ENCODE data around the gene ZNF516.
A peak's percentile ranks its signal among the peaks of the same experiment; 100 is the strongest.

ZNF516 gene

DNA sequence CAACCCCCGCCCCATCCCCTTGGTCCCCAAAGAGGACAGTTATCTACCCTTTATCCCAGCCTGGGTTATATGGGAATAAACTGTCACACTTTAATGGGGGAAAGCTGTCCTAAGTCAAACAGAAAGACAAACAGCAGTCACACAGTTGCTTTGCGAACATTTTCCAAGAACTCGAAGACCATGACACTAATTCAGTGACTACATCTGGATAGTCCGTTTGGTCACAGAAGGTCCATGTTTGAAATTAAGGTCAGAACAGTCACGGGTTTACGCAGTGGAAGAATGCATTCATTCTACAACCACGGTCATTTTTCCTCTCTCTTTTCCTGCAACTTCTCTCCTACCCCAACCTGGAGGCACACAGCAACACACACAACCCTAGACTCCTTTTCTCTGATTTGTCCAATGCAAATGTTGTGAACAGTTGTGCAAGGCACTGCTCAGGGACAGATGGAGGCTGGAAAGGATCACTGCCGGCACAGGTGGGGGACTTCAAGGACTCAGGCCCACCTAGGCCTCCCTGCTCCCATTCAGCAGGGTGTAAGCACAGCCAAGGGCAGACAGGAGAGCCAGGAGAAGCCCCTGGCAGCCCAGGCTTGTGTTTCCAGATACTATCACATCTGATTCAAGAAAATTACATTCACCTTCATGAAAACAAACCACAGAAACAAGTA is 39.9 kb downstream of the ZNF516 start:
- no peak for DNase-seq

DNA sequence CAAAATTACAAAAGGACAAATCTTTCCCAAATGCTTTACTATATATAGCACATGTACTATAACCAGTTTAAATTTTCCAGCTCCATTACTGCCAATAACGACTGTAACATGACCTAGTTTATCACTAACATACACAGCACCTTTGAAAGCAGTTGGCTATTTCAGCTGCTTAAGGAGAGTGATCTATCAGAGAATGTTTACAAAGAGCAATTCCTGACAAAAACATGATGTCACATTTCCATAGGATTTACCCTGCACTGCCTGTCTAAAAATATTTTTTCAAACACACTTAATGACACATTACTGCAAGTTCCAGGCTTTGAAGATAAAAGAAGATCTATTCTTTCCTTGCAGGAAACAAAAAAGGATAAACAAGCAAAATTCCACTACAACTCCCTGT is 40.6 kb downstream of the ZNF516 start:
- no peak for DNase-seq

DNA sequence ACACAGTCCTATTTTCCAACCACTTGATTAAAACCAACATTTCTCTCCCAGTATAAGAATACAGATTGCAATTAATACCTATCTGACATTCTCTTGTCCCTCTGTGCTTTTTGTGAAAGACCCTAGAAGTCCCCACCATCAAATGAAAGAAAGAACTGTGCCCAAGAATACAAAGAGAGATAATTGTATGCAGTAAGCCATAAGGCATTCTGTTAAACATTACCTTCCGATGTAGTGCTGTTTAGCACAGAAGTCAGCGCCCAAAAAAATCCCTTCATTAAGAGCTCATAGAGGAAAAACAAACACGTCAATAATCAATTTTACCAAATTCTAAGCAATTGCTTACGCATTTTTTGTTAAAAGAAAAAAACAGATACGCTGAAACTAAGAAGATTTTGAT is 41.1 kb downstream of the ZNF516 start:
- DNase-seq: no peak

DNA sequence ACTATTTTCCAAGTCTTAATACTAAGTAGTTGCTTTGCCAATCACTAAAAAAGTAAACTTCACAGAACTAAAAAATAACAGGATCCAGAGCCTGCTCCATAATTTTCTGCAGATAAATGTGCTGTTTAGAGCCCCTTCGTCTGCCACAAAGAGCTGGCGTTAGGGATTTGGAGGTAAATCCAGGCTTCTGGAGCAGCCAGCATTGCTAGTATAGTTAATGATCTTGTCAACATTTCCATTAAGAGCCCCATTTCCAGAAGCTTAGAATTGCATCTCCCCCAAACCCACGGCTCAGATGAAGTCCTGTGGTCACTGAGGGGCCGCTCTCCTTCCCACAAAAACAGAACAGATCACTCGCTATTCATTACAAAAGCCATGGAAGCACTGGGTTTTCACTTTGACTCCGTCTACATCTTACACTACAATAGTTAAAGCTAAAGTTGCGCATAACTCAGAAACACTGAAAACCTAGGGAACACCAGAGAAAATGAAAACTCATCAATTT is 41.9 kb downstream of the ZNF516 start:
- DNase-seq: no peak

DNA sequence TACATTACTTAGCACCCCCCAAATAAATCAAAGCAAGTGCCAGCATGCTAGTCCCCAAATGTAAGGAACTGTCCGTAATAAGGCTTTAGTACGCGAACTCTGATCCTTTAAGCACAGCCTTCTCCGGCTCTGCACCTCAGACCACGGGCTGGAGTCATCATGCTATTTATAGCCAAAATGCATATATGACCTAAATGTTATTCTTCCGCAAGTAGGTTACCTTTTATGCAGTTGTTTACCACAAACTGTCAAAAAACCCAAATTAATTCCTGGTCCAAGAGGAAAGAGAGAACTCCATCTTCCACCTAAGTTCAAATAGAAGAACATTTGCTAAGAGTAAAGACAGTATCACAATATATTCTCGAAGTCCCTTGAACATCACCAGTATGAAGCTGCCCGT is 42.7 kb downstream of the ZNF516 start:
- no peak for DNase-seq

DNA sequence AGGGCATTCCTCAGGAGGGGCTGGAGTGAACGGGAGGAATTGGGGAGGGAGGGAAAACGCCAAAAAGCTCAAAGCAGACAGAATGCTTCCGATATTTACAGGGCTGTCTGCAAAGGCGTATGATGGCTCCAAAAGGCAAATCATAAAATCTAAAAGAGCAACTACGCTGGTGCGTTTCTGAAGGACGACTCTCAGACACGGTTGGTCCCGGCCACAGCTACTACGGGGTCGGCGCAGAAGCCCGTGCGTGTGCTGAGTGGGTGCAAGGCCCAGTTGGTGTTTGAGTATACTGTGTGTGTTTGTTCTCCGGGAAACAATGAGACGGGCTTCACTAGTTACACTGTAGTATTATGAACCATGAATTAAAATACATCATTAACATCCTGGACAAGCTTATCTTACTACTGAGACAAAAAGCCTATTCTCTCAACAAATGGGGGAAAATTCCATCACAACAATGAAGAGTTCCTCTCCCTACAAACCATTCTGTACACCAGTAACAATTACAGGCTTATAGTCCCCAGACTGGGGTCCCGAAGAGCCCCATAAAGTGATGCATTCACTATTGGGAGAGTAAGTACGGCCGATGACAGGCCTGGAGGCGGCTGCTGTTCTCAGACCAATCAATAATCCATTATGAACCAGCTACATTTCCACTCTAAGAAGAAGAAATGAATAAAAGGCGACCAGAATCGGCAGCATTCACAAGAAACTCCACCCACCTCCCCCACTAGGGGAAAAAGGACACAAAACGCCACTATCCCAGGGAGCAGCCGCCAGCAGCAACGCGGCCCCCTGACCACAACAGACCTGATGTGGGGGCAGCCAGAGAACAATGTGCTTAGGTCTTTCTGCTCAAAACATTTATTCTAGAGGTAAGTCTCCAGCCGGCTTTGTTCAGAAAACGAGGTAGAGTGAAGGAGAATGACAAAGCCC is 43.4 kb downstream of the ZNF516 start:
- DNase-seq: peak; percentile 35

DNA sequence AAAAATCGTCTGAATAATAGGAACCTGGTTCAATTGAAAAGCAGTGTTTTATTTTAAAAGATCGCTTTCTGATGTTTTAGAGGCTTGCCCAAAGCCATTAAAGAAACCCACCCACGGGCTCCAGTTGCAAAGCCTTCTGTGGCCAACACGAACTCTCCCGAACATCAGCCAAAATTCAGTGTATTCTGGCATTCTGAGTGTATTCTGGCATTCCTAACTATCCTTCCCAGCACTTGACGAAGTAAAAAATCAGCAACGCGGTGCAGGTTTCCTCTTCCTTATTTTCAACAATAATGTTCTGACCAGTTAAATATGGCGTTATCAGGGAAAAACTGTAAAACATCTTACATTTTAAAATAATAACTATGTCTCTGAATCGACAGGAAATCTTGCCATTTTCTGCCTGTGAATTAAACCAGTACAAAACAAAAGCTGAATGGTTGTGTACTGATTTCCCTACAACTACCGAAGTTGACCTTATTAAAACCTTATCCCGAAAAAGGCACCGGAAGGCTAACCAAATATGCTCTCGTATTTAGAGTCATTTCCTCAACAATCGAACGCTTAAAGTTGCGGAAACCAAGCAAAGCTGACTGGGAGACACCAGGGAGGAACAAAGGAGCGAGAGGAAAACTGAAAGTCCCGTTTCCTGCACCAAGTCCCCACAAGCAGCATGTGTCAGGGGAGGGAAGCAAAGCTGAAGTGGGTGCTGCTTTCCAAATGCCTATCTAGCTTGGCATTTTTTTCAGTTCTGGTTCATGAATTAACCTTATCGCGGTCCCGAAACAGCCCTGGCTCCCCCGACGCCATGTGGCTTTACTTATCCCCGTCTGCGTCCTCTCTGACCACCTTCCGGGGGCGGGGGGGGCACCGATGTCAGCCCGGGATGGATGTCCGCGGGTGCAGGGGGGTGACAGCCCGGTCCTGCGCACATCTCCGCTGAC is 44.3 kb downstream of the ZNF516 start:
- DNase-seq: peak; percentile 39

DNA sequence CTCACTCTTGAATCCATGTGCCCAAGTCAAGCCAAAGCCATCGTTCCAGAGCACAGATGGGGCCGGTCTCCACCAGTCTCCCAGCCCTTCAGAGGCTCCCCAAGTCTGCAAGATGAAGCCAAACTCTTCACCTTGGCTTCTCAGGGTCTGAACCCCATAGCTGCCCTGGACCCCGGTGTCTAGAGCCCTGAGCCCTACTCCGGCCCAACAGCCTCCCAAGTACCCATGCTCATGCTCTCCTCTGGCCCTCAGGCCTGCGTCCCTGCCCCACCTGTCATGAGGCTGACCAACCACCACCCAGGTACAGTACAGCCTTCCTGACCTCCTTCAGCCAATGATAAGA is 46.0 kb downstream of the ZNF516 start:
- no peak for DNase-seq

DNA sequence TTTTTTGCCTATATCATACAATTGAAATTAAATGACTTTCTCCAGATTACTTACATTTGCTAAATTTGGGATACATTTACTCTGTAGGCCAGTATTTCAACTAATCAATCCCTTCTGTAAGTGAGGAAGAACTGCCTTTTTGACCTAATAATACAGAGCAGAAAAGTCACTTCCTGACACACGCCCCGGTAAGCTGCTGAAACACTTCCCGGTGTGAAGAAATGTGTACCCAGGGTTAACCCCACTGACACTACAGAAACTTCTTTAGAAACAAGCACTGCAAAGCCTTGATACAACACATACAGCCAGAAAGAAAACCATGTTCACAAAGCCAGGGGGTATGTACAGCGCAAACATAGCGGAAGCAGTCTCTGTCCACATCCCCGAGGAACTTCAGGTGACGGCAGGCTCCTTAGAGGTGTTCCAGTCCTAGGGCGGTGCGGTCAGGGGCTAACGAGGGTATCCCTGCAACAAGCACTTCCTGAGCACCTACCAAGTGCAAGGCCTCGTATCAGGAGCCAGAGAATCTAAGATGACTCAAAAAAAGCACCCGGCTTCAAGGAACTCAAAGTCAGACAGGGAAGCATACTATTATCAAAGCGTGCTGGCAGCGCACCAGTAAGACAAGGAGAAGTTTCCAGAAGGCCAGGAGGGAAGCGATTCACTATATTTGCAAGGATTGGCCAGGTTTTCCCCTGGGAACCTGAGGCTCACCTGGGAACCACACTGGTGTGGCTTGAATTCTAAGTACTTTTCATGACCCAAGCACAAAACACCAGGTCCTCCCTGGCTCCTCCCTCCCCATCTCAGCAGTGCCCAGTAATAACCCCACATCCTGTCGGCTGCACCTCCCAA is 46.6 kb downstream of the ZNF516 start:
- no peak for DNase-seq

DNA sequence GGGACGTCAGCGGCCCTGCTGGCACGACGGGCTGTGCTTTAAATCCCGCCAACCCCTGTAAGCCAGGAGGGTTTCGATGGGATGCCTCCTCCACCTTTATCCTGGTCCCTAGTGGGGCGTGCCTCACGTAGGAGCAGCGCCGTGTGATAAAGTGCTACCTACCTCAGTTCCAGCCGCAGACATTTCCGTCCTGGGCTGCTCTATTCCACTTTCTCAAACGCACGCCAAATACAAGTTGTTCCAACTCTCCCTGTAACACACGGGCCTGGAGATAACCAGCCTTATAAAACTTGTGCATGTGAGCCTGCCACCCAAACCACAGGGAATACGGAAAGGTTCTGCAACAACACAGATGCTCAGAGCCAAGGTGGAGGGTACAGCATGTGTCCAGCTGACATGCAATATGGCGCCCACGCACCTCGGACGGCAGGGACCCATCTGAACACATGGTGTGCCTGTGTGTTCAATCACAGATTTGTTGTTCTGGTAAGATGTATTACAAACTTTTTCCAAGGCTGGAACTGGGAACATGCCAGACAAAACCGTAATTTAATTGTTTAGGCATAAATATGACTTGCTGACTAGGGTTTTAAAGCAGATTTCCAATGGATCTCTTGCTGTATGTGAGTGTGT is 47.7 kb downstream of the ZNF516 start:
- DNase-seq: no peak

DNA sequence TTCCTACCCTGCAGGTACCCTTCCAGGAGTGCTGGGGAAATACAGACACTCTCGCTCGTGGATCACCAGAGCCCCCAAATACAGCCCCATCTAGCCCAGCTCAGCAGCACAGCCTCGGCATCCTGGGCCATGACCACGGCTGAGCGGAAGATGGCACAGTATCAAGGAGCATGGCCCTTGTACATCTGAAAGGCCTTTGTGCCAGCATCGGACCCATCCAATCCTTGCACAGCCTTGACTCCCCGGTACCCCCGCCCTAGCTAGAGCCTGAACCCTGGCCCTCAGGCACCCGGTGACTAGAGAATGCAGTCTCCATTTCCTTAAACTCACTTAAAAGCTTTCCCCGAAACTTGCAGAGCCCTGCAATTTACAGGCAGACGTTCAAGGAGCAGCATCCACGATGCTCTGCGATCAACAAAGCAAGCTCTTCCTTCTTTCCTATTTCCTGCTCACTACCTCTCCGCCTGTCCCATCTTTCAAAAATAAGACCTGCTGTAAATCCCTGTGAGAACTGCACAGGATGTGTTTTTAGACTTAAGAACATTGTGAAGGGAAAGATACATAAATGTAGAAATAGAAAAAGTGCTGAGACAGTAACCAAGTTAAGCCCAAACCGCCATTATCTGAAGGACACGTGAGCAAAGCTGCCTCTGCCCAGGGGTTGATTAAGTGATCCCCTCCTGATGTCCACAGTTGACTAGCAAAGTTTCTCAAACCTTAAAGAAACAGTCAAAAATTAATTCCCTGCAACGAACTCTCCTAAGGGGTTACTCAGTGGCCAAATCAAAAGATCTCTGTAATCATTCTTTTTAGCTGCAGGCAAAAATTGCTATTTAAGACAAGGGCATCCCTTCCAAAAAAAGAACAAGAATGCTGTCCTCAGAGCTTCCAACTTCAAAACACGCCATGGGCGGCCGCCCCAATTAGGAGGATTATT is 48.5 kb downstream of the ZNF516 start:
- DNase-seq: no peak

DNA sequence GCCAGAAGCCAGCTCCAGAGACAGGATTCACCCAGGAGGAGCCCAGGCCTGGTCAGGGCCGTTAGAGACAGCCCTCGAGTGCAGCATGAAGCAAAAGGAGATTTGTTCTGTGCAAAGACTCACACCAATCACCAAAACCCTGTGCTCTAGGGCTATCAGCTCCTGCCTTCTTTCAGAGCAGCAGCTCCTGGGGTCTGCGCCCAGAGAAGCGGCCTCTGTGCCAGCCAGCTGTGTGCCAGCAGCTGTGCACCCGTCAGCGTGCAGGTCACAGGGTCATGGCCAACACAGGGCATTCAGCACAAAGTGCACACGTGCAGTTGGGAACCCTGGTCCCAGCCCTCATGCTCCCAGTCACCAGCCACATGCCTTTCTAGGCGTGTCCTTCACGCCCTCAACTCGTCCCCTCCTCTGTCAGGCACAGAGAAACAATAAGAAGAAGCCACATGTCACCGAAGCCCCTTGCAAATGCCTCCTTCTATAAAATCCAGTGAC is 49.3 kb downstream of the ZNF516 start:
- no peak for DNase-seq

DNA sequence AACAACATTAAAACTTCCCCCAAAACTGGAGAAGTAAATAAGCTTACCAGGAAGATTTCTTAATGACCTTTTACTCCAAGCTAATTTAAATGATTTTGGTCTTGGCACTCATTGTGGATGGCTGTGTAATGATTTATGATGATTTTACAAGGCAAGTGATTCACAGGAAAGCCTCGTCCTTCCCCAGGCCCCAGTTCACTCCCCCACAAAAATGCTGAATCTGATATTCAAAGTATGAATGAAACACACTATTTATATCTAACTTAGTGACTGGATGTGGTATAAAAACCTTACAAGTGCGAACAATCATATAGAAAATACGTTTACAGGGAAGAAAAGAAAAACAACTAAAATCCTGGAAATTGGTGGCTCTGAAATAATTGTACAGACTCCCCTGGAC is 49.8 kb downstream of the ZNF516 start:
- no peak for DNase-seq

DNA sequence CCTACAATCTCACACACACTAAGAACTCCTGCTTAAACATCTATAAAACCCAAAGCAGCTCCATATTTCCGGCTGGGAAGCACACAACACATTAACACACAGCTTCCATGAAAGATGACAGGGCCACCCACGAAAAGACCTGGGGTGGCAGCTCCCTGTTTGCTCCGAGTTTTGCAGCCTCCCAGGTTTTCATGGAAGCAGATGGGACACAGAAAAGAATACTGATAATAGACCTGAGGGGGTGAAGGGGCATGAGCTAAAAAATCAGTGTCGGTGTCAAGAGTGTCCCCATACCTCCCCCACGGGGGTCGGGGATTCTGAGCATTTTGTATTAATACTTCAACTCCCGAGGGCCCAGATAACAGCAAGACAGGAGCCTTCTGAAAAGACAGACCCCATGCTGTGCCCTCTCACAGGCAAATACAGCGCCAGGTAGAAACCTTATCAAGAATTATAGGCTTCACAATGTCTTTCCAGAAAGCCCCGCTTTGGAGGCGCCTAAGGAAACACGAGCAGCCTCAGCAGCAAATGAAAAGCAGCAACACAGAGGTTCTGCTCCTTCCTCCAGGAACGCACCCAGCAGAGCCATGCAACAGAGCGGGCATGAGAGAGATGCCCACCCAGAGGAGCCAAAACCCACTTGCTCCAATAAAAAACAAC is 50.5 kb downstream of the ZNF516 start:
- no peak for DNase-seq

DNA sequence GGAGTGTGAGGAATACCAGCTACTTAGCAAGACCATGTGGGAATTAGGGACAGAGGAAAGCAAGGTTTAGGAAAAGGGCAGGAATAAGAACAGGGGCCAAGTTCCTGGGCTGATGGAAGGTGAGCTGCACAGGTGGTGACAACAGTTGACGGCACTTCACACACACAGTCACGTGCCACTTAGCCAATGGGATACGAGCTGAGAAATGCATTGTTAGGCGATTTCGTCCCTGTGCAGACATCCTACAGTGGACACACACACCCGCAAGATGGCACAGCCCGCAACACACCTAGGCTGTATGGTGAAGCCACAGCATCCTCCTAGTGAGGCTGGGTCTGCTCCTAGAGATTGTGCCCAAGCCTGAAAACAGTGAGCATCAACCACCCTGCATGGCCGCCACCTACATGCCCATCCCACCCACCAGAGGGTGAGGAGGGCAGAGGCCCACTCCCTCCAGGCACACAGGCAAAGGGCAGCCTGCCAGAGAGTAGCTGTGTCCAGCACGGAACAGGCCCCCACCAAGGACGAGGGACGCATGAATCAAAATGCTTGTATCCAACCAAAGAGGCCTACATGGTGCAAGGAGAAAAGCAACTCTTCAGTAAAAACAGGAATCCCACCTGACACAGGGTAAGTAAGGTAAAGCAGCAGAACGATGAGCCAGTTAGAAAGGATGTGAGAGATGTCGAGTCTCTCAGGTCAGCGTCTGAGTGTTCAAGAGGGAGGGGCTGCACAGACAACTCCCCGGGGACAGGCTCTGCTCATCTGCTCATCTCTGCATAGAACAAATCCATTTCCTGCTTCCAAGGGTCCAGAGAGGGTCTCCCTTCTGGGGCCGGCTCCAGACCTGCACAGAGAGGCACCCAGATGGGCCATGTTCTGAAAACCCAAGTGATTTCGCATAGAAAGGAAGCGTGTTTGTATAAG is 51.3 kb downstream of the ZNF516 start:
- no peak for DNase-seq

DNA sequence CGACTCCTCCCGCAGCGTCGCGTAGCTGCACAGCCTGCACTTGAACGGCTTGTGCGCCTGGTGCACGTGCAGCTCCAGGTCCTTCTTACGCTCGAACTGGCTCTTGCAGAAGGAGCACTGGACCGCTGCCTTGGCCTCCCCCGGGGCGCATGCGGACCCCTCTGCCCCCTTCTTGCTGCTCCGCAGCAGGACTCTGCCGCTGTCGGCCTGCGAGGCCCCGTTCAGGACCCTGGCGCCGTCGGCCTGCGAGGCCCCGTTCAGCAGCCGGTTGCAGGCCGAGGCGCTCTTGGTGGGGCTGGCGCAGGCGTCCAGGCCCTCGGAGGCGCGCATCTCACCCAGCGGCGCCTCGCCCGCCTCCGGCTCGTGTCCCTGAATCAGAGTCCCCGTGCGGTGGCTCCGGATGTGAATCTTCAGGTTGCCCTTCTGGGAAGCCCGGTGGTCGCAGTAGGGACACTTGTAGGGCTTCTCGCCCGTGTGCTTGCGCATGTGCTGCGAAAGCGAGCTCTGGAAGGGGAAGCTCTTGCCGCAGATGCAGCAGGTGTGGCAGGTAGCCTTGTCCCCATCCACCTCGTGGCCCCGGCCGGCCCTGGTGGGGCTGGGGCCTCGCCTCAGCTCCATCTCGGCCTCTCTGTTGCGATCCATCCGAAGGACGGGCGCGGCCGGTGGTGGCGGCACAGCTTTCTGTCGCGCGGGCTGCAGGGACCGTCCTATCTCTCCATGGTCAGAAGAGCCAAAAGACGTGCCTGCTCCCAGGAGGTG is 52.5 kb downstream of the ZNF516 start:
- no peak for DNase-seq

DNA sequence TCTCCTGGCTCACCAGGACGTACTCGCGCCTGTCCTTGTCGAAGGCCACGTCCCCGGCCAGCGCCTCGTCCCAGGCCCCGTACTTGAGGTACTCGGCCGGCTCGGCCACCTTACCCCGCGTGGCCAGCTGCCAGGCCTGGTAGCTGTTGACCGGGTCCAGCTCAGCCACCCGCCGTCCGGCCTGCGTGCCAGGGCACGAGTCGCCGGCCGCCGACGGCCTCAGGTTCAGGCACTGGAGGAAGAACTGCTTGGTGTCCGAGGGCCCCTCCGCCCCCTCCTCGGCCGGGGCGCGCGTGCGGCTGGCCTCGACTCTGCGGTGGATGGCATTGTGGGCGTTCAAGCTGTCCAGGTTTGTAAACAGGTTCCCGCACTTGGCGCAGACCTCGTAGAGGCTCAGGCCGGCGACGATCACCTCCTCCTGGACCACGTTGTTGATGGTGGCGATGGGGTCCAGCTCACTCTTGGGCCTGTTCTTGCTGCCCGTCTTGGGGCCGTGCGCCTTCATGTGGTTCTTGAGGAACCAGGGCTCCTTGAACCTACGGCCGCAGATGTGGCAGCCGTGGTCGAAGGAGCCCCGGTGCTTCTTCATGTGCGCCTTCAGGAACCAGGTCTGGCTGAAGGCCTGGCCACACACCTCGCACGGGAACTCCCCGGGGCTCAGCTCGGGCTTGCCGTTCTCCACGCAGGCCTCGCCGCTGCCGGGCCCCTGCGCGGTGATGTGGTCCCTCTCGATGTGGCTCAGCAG is 53.2 kb downstream of the ZNF516 start:
- DNase-seq: no peak
